ENCODE measurements around the gene DPYSL3.

- no peak for TF ChIP-seq CTCF (IDR thresholded peaks at IDR 0.05; ENCODE audit: low read depth, low read length, missing input control)
- no peak for TF ChIP-seq HNF4A (conservative IDR thresholded peaks at IDR 0.05)
Observed at GRCh38 chr5:147482706-147483180, 27.1 kb downstream of the DPYSL3 start.

All from liver (tissue), 3 donors.